IMR-90 (cell line): ENCODE data around the gene AK1. TPM values are rescaled to one million over a fixed set of nuclear protein-coding genes. Genes with fewer than 3 reads are reported as not detected.

ENCODE experiments used
- ATAC-seq: fragments of 200-7000 bp; cut with Tn5 transposase; 2 replicates; pipeline ENCODE4 v1.9.1; 2020; ENCODE audit warnings: low read depth, mild to moderate bottlenecking, moderate library complexity
- BruUV-seq: library from RNA; stranded (reverse); fragments of 400-500 nt; replicated peaks from 2 replicates; lab custom pipeline; 2021; lab: Mats Ljungman, UMichigan
- CTCF ChIA-PET: fragments of 300-600 bp; formaldehyde crosslinking; extraction: SDS; loops from one replicate; lab custom pipeline; 2021; ENCODE audit warnings: antibody characterized with exemption; lab: Yijun Ruan, JAX
- POLR2A ChIA-PET: fragments of 300-600 bp; sonication (Branson Sonifier 250); formaldehyde crosslinking; loops from one replicate; lab custom pipeline; 2022; ENCODE audit warnings: antibody characterized with exemption; ENCODE audit not compliant: unreplicated experiment; lab: Charles Lee
- DNase-seq: peaks from one replicate; pipeline ENCODE4 v3.0.0; 2013
- H2AFZ ChIP-seq: replicated peaks from 2 replicates; pipeline ENCODE3; 2013; ENCODE audit warnings: low read length, mild to moderate bottlenecking; ENCODE audit not compliant: poor library complexity
- H2AK5ac ChIP-seq: 2 replicates; pipeline ENCODE4 v1.6.1; 2013; ENCODE audit warnings: low read depth, low read length, inconsistent platforms
- H2AK9ac ChIP-seq: replicated peaks from 2 replicates; pipeline ENCODE3; 2013; ENCODE audit warnings: mild to moderate bottlenecking, low read depth, low read length, moderate library complexity; ENCODE audit not compliant: poor library complexity
- H2BK120ac ChIP-seq: 2 replicates; pipeline ENCODE4 v1.6.1; 2013; ENCODE audit warnings: low read depth, low read length, inconsistent platforms
- H2BK15ac ChIP-seq: 3 replicates; pipeline ENCODE4 v1.6.1; 2013; ENCODE audit warnings: low read depth, low read length, inconsistent platforms
- H2BK20ac ChIP-seq: 2 replicates; pipeline ENCODE4 v1.6.1; 2013; ENCODE audit warnings: low read depth, mild to moderate bottlenecking, inconsistent platforms, low read length, moderate library complexity
- H2BK5ac ChIP-seq: 2 replicates; pipeline ENCODE4 v1.6.1; 2013; ENCODE audit warnings: mild to moderate bottlenecking, low read depth, low read length, inconsistent platforms; ENCODE audit not compliant: poor library complexity, severe bottlenecking
- H3K14ac ChIP-seq: replicated peaks from 2 replicates; pipeline ENCODE4 v1.6.1; 2013; ENCODE audit warnings: low read depth, low read length, inconsistent platforms
- H3K18ac ChIP-seq: 2 replicates; pipeline ENCODE4 v1.6.1; 2013; ENCODE audit warnings: low read depth, low read length, control low read depth
- H3K23ac ChIP-seq: 2 replicates; pipeline ENCODE4 v1.6.1; 2013; ENCODE audit warnings: low read depth, low read length, inconsistent platforms
- H3K27ac ChIP-seq: 2 replicates; pipeline ENCODE4 v1.5.1; 2013; ENCODE audit warnings: mild to moderate bottlenecking, control low read depth, low read length; ENCODE audit not compliant: insufficient read depth
- H3K27me3 ChIP-seq: 2 replicates; pipeline ENCODE4 v1.6.1; 2013; ENCODE audit warnings: low read length; ENCODE audit not compliant: control insufficient read depth, insufficient read depth
- H3K36me3 ChIP-seq: 2 replicates; pipeline ENCODE4 v1.6.1; 2013; ENCODE audit warnings: low read length, mixed read lengths; ENCODE audit not compliant: control insufficient read depth, insufficient read depth
- H3K4ac ChIP-seq: 2 replicates; pipeline ENCODE4 v1.6.1; 2013; ENCODE audit warnings: low read depth, low read length, inconsistent platforms
- H3K4me1 ChIP-seq: 2 replicates; pipeline ENCODE4 v1.6.1; 2013; ENCODE audit warnings: low read length, mixed read lengths; ENCODE audit not compliant: control insufficient read depth, insufficient read depth
- H3K4me2 ChIP-seq: 2 replicates; pipeline ENCODE4 v1.6.1; 2013; ENCODE audit warnings: low read depth, mild to moderate bottlenecking, control low read depth, low read length, moderate library complexity
- H3K4me3 ChIP-seq: 2 replicates; pipeline ENCODE4 v1.5.1; 2013; ENCODE audit warnings: low read depth, mild to moderate bottlenecking, control low read depth, low read length, moderate library complexity; ENCODE audit not compliant: insufficient read depth
- H3K56ac ChIP-seq: 2 replicates; pipeline ENCODE4 v1.6.1; 2013; ENCODE audit warnings: low read length, inconsistent platforms; ENCODE audit not compliant: insufficient read depth; ENCODE audit errors: extremely low read depth
- H3K79me1 ChIP-seq, 2 experiments: 2 replicates each; pipeline ENCODE4 v1.6.1; 2013; ENCODE audit warnings: low read length in 2 of 2, inconsistent platforms in 1 of 2, low read depth in 1 of 2
- H3K9ac ChIP-seq: 2 replicates; pipeline ENCODE4 v1.6.1; 2013; ENCODE audit warnings: low read depth, low read length, control low read depth
- H3K9me1 ChIP-seq: 2 replicates; pipeline ENCODE4 v1.6.1; 2013; ENCODE audit warnings: low read length, inconsistent platforms; ENCODE audit not compliant: insufficient read depth
- H3K9me3 ChIP-seq: 2 replicates; pipeline ENCODE4 v1.6.1; 2013; ENCODE audit warnings: low read length; ENCODE audit not compliant: control insufficient read depth, insufficient read depth
- H4K20me1 ChIP-seq: 2 replicates; pipeline ENCODE4 v1.6.1; 2013; ENCODE audit warnings: low read length, inconsistent platforms; ENCODE audit not compliant: insufficient read depth
- H4K5ac ChIP-seq: 2 replicates; pipeline ENCODE4 v1.6.1; 2013; ENCODE audit warnings: mild to moderate bottlenecking, low read depth, low read length, control low read depth
- H4K8ac ChIP-seq, 2 experiments: 2 replicates each; pipeline ENCODE4 v1.6.1; 2013; ENCODE audit warnings: low read depth in 2 of 2, low read length in 2 of 2, control low read depth in 1 of 2, inconsistent platforms in 1 of 2
- H4K91ac ChIP-seq: 2 replicates; pipeline ENCODE4 v1.6.1; 2013; ENCODE audit warnings: low read depth, low read length, inconsistent platforms; ENCODE audit not compliant: insufficient read depth
- BHLHE40 ChIP-seq: fragments of 150-350 bp; IDR thresholded peaks from 2 replicates; pipeline ENCODE4 v1.6.1; 2016; ENCODE audit warnings: mild to moderate bottlenecking, low read depth, low read length
- CEBPB ChIP-seq: IDR thresholded peaks from 2 replicates; pipeline ENCODE4 v1.6.1; 2012; ENCODE audit warnings: low read depth, low read length, improper control_type of control experiment
- CHD1 ChIP-seq: IDR thresholded peaks from 2 replicates; pipeline ENCODE4 v1.6.1; 2012; ENCODE audit warnings: low read depth, low read length, improper control_type of control experiment
- CTCF ChIP-seq: conservative IDR thresholded peaks from 2 replicates; pipeline ENCODE4 v1.5.1; 2012; ENCODE audit warnings: mild to moderate bottlenecking, low read depth, low read length, improper control_type of control experiment
- FOS ChIP-seq: fragments of 150-350 bp; IDR thresholded peaks from 2 replicates; pipeline ENCODE4 v1.6.1; 2016; ENCODE audit warnings: low read depth, low read length
- MAFK ChIP-seq: IDR thresholded peaks from 2 replicates; pipeline ENCODE4 v1.6.1; 2012; ENCODE audit warnings: low read depth, low read length, improper control_type of control experiment
- MAZ ChIP-seq: IDR thresholded peaks from 2 replicates; pipeline ENCODE4 v1.6.1; 2012; ENCODE audit warnings: low read depth, mild to moderate bottlenecking, low read length, improper control_type of control experiment, moderate library complexity, borderline replicate concordance
- MXI1 ChIP-seq: IDR thresholded peaks from 2 replicates; pipeline ENCODE4 v1.6.1; 2012; ENCODE audit warnings: low read depth, mild to moderate bottlenecking, low read length, moderate library complexity, borderline replicate concordance
- NFE2L2 ChIP-seq: fragments of 150-350 bp; IDR thresholded peaks from 2 replicates; pipeline ENCODE4 v1.6.1; 2016; ENCODE audit warnings: low read depth, mild to moderate bottlenecking, low read length
- POLR2A ChIP-seq: IDR thresholded peaks from 2 replicates; pipeline ENCODE4 v1.6.1; 2012; ENCODE audit warnings: mild to moderate bottlenecking, low read depth, low read length
- RAD21 ChIP-seq: IDR thresholded peaks from 2 replicates; pipeline ENCODE4 v1.6.1; 2012; ENCODE audit warnings: low read length, improper control_type of control experiment
- RCOR1 ChIP-seq: IDR thresholded peaks from 2 replicates; pipeline ENCODE4 v1.6.1; 2012; ENCODE audit warnings: mild to moderate bottlenecking, low read length, improper control_type of control experiment; ENCODE audit not compliant: insufficient replicate concordance
- RFX5 ChIP-seq: IDR thresholded peaks from 2 replicates; pipeline ENCODE4 v1.8.0; 2012; ENCODE audit warnings: low read depth, mild to moderate bottlenecking, low read length, moderate library complexity
- SMC3 ChIP-seq: fragments of 150-350 bp; IDR thresholded peaks from 2 replicates; pipeline ENCODE4 v1.6.1; 2016; ENCODE audit warnings: low read depth, mild to moderate bottlenecking, antibody characterized with exemption, low read length, moderate library complexity
- USF2 ChIP-seq: fragments of 150-350 bp; IDR thresholded peaks from 2 replicates; pipeline ENCODE4 v1.6.1; 2017; ENCODE audit warnings: mild to moderate bottlenecking, antibody characterized with exemption, low read length, low read depth
- WGBS, 2 experiments: methylation state at CpG; one replicate each; pipeline versions ENCODE4 v1.1.5 to v1.1.7; 2013; ENCODE audit warnings: missing lambda C conversion rate in 2 of 2; ENCODE audit not compliant: insufficient read length in 1 of 2; ENCODE audit errors: extremely low coverage in 2 of 2; 5-methylcytosine and 5-hydroxymethylcytosine counted together
- dilution Hi-C: fragments of 300-500 bp; cut with HindIII; formaldehyde crosslinking; loops from one replicate; pipeline ENCODE4 v1.14.3; 2018; ENCODE audit warnings: low sequenced_read_pairs; ENCODE audit not compliant: unreplicated experiment
- in situ Hi-C: fragments of 300-500 bp; cut with MboI; formaldehyde crosslinking; loops from 3 replicates; pipeline ENCODE4 v1.14.3; 2019; ENCODE audit warnings: low sequenced_read_pairs, inconsistent platforms, mixed read lengths
- intact Hi-C: fragments of 100-400 bp; cut with micrococcal nuclease; formaldehyde crosslinking; loops from 2 replicates; pipeline ENCODE4 v1.10.0; 2022
- polyA plus RNA-seq, 3 experiments: library from polyadenylated mRNA; depleted of rRNA; stranded (reverse); fragments of >200 nt; gene quantifications; 2 replicates each; pipeline ENCODE4 v1.2.3, GENCODE V29; 2012; ENCODE audit warnings: low replicate concordance in 1 of 3
- total RNA-seq: library from RNA; depleted of rRNA; stranded (reverse); fragments of >200 nt; gene quantifications from 2 replicates; pipeline ENCODE4 v1.2.3, GENCODE V29; 2012

AK1 gene
- total and polyA plus RNA-seq, 2 of the 4 experiments (the other 2 are of a cell fraction) = 44.8 to 119 TPM

GRCh38 chr9:127916720-127917581, 39.5 kb upstream of the AK1 start, which contains the start of gene ST6GALNAC4:
Gene ST6GALNAC4 (minus strand): TSS chr9:127917041. CDS start chr9:127916419, 622 bp downstream.
- 0 out of 2 replicates have a peak within 1 kb of the TSS, but pooled peaks have one; percentile 14 for H3K56ac ChIP-seq
- H2AFZ ChIP-seq = peak within 1 kb of the TSS; percentile 97
- in situ Hi-C loops = no loop called here
- no peaks in the 10 kb centered on the region for H3K27me3 ChIP-seq
- H4K20me1 ChIP-seq = peaks cover 7% of the 10 kb centered on the region; the same call in 1 of the 2 replicates
- H3K4me3 ChIP-seq = peak within 1 kb of the TSS; percentile 66
- intact Hi-C loops = loop anchor here (5.0 to 10.0 kb wide), 3 partner anchors 80 to 302 kb away; partner anchors contain the start of genes FPGS and STXBP1
- peak within 1 kb of the TSS; percentile 76 for H3K4ac ChIP-seq
- H2BK15ac ChIP-seq = peak within 1 kb of the TSS; percentile 78; the same call in 1 of the 3 replicates
- DNase-seq (peak; percentile 88), ATAC-seq (peak; percentile 95)
- H2AK5ac ChIP-seq = peak within 1 kb of the TSS; percentile 72
- TF ChIP-seq MAFK (no peak), RCOR1 (no peak), RFX5 (no peak), FOS (no peak), RAD21 (no peak), BHLHE40 (no peak), NFE2L2 (no peak), MXI1 (no peak; the same call in 1 of the 2 replicates), POLR2A (peak; percentile 41; the same call in 1 of the 2 replicates), CEBPB (no peak), CHD1 (no peak), MAZ (peak; percentile 55; the same call in 1 of the 2 replicates), SMC3 (no peak), CTCF (no peak), USF2 (no peak)
- H3K4me1 ChIP-seq = peaks cover 27% of the 10 kb centered on the region
- peaks cover 14% of the 10 kb centered on the region for H3K9me1 ChIP-seq
- H3K27ac ChIP-seq = peak within 1 kb of the TSS; percentile 68
- H3K9me3 ChIP-seq = no peaks in the 10 kb centered on the region
- H3K23ac ChIP-seq = peak within 1 kb of the TSS; percentile 91
- BruUV-seq = no TSS peak
- ChIA-PET POLR2A (interaction anchor here (0.5 to 0.6 kb wide), 2 partner anchors 8 to 128 kb away, joined by 3 to 4 read pairs; no protein-coding TSS in a partner anchor), CTCF (interaction anchor here (1.1 kb wide), 1 partner anchor 183 kb away, joined by 3 read pairs; no protein-coding TSS in a partner anchor)
- H3K18ac ChIP-seq = peak within 1 kb of the TSS; percentile 14; the same call in 1 of the 2 replicates
- peak within 1 kb of the TSS; percentile 90 for H3K14ac ChIP-seq
- dilution Hi-C loops = no loop called here
- peaks cover 12% of the 10 kb centered on the region for H3K36me3 ChIP-seq
- peak within 1 kb of the TSS; percentile 57 for H2BK120ac ChIP-seq
- 1% methylated on average over 53 of the region's 71 CpGs; no CpG with 5 or more reads in 1 of the 2 experiments for WGBS, 2 experiments
- peak within 1 kb of the TSS; percentile 82 for H3K9ac ChIP-seq
- H4K91ac ChIP-seq = peak within 1 kb of the TSS; percentile 65
- peak within 1 kb of the TSS; percentile 99 for H3K4me2 ChIP-seq
- H4K8ac ChIP-seq = peak within 1 kb of the TSS; percentile 18 to 84; a peak in 3 of 4 replicates
- peak within 1 kb of the TSS; percentile 97 for H2AK9ac ChIP-seq
- peak within 1 kb of the TSS; percentile 3 for H2BK5ac ChIP-seq
- peak within 1 kb of the TSS; percentile 57; the same call in 1 of the 2 replicates for H2BK20ac ChIP-seq
- peaks cover 4 to 34% of the 10 kb centered on the region in 2 experiments for H3K79me1 ChIP-seq
- H4K5ac ChIP-seq = peak within 1 kb of the TSS; percentile 74; the same call in 1 of the 2 replicates
